HUES48 (cell line): ENCODE results near the gene DYSF.

Experiments
- H3K27ac ChIP-seq: one replicate; pipeline ENCODE4 v1.7.0; 2013; ENCODE audit warnings: low read depth, low read length, inconsistent platforms
- H3K27me3 ChIP-seq: 2 replicates; pipeline ENCODE4 v1.6.1; 2013; ENCODE audit warnings: mild to moderate bottlenecking, low read length; ENCODE audit not compliant: control insufficient read depth, insufficient read depth
- H3K36me3 ChIP-seq: 2 replicates; pipeline ENCODE4 v1.6.1; 2013; ENCODE audit warnings: low read length; ENCODE audit not compliant: control insufficient read depth, insufficient read depth
- H3K4me1 ChIP-seq: 2 replicates; pipeline ENCODE4 v1.6.1; 2013; ENCODE audit warnings: mild to moderate bottlenecking, low read length; ENCODE audit not compliant: control insufficient read depth, insufficient read depth
- H3K4me3 ChIP-seq: 2 replicates; pipeline ENCODE4 v1.5.1; 2013; ENCODE audit warnings: mild to moderate bottlenecking, low read depth, low read length
- H3K9ac ChIP-seq: 2 replicates; pipeline ENCODE4 v1.6.1; 2013; ENCODE audit warnings: mild to moderate bottlenecking, low read depth, low read length, moderate library complexity
- H3K9me3 ChIP-seq: 2 replicates; pipeline ENCODE4 v1.6.1; 2013; ENCODE audit warnings: low read length; ENCODE audit not compliant: control insufficient read depth, insufficient read depth

DYSF gene

DNA sequence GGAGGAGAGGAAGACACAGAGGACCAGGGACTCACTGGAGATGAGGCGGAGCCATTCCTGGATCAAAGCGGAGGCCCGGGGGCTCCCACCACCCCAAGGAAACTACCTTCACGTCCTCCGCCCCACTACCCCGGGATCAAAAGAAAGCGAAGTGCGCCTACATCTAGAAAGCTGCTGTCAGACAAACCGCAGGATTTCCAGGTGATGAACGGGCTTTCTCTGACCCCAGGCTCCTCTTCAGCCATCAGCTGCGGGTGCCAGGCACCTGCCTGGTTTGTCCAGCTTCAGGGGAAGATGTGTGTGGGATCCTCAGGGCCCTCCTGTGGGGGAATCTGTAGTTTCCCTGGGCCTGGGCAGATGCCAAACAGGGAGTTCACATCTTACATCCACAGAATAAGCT is 60.4 kb downstream of the DYSF start:
- Histone ChIP-seq H3K27ac (no peak overlapping the region), H3K9ac (no peak overlapping the region), H3K4me3 (no peak overlapping the region), H3K27me3 (no peaks in the 10 kb centered on the region), H3K36me3 (no peaks in the 10 kb centered on the region), H3K9me3 (no peaks in the 10 kb centered on the region), H3K4me1 (no peaks in the 10 kb centered on the region)

DNA sequence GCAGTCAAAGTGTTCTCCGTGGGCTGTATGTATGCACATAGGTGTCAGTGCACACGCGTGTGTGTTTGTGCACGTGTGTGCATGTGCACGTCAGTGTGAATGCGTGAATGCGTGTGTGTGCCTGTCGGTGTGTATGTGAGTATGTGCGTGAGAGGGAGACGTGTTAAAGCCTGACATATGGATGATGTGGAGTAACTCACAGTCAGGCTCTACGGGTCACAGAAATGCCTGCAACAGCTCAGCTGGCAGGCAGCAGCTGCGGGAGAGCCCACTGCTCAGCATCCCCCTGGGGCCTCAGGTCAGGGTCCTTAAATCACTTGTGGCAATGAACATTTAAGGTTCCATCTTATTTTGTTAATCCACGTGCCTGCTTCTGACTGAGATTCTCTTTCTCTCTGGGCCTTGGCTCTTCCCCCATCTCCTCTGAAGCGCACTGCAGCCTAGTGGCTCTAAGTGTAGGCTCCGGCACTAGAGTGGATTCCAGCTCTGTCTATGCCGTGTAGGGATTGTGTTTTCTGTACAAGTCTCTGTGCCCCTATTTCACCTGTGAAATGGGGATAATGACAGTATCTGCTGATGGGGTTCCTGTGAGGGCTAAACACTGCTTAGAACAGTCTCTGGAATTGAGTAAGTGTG is 63.0 kb downstream of the DYSF start:
- Histone ChIP-seq H3K27me3 (no peaks in the 10 kb centered on the region), H3K9ac (no peak overlapping the region), H3K4me3 (no peak overlapping the region), H3K27ac (no peak overlapping the region), H3K9me3 (no peaks in the 10 kb centered on the region), H3K36me3 (no peaks in the 10 kb centered on the region), H3K4me1 (no peaks in the 10 kb centered on the region)

DNA sequence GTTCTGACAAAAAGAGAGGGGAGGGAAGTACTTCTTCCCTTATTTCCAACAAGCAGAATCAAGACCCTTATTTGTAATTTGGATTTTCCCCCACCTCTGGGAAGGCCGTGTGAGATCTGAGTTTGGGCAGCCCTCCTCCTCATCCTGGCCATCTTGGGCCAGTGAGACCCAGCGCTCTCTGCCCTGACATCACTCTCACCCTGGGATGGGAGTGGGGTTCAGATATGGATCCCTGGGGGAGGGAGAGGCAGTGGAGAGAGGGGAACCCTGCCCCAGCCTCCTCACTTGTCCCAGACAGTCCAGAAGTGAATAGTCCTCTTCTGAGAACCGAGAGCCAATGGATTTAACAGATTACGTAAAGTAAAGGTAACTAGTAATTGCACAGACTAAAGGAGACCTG is 64.5 kb downstream of the DYSF start:
- Histone ChIP-seq H3K9ac (no peak overlapping the region), H3K4me1 (no peaks in the 10 kb centered on the region)

GRCh38 chr2:71521436-71521950 is 68.1 kb downstream of the DYSF start:
- Histone ChIP-seq H3K27me3 (no peaks in the 10 kb centered on the region), H3K36me3 (no peaks in the 10 kb centered on the region)

More for the DNA sequence above, 64.5 kb downstream of the DYSF start:
- H3K27me3 ChIP-seq = no peaks in the 10 kb centered on the region
- H3K36me3 ChIP-seq = no peaks in the 10 kb centered on the region
- no peaks in the 10 kb centered on the region for H3K9me3 ChIP-seq
- H3K4me3 ChIP-seq = no peak overlapping the region
- H3K27ac ChIP-seq = no peak overlapping the region

GRCh38 chr2:71524476-71524875 is 71.1 kb downstream of the DYSF start:
- Histone ChIP-seq H3K4me1 (peaks cover 19% of the 10 kb centered on the region), H3K9me3 (no peaks in the 10 kb centered on the region), H3K36me3 (no peaks in the 10 kb centered on the region), H3K27ac (no peak overlapping the region), H3K4me3 (no peak overlapping the region), H3K9ac (no peak overlapping the region), H3K27me3 (no peaks in the 10 kb centered on the region)

More at GRCh38 chr2:71521436-71521950, 68.1 kb downstream of the DYSF start:
- Histone ChIP-seq H3K27ac (no peak overlapping the region), H3K4me3 (no peak overlapping the region), H3K4me1 (peaks cover 2% of the 10 kb centered on the region), H3K9ac (no peak overlapping the region), H3K9me3 (no peaks in the 10 kb centered on the region)

- Histone ChIP-seq H3K27me3 (no peaks in the 10 kb centered on the region), H3K9ac (no peak overlapping the region), H3K36me3 (no peaks in the 10 kb centered on the region), H3K4me3 (no peak overlapping the region), H3K9me3 (no peaks in the 10 kb centered on the region), H3K4me1 (peaks cover 19% of the 10 kb centered on the region), H3K27ac (no peak overlapping the region)
Measured at GRCh38 chr2:71526141-71526540, 72.8 kb downstream of the DYSF start.

DNA sequence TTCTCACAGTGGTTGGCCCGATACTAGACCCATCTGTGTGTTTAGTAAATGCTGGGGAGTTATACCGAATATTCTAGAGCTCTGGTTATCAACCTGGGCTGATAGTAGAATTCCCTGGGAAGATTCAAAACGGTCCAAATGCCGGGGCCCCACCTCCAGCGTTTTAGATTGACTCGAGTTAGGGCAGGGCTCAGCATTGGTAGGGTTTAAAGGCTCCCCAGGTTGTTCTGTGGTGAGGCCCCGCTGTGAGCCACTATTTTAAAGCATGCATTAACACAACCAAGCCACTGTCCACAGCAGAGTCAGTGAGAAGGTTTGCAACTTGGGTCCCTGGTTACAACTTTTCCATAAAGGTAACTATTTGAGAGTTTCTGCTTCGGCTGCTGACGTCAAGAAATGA is 73.6 kb downstream of the DYSF start:
- H3K9me3 ChIP-seq = no peaks in the 10 kb centered on the region
- no peak overlapping the region for H3K4me3 ChIP-seq
- H3K27me3 ChIP-seq = no peaks in the 10 kb centered on the region

GRCh38 chr2:71528131-71528591 is 74.8 kb downstream of the DYSF start:
- Histone ChIP-seq H3K9me3 (no peaks in the 10 kb centered on the region), H3K4me3 (no peak overlapping the region), H3K27me3 (no peaks in the 10 kb centered on the region), H3K27ac (no peak overlapping the region), H3K36me3 (no peaks in the 10 kb centered on the region), H3K9ac (no peak overlapping the region), H3K4me1 (peaks cover 19% of the 10 kb centered on the region)

More for the DNA sequence above, 73.6 kb downstream of the DYSF start:
- Histone ChIP-seq H3K36me3 (no peaks in the 10 kb centered on the region), H3K9ac (no peak overlapping the region), H3K27ac (no peak overlapping the region), H3K4me1 (peaks cover 19% of the 10 kb centered on the region)

DNA sequence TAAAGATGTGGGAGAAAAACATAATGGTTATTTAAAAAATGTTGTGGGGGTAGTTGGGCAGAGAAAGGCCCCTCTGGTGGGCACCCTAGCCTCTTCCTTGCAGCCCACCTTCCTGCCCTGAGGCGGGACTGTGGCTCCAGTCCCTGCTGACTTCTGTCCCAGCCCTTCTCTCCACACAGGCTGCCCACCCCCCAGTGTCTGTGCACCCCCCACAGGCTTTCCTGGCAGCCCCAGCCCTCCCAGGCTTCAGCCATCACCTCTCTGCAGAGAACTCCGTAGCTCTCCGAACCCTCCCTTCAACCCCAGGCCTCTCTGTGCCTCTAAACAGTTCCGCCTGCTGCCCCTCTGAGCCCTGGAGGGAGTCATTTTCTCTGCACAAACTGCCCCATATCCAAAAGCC is 75.4 kb downstream of the DYSF start:
- Histone ChIP-seq H3K27me3 (no peaks in the 10 kb centered on the region), H3K27ac (no peak overlapping the region), H3K36me3 (no peaks in the 10 kb centered on the region), H3K4me3 (no peak overlapping the region), H3K9me3 (no peaks in the 10 kb centered on the region), H3K4me1 (peaks cover 19% of the 10 kb centered on the region), H3K9ac (no peak overlapping the region)

DNA sequence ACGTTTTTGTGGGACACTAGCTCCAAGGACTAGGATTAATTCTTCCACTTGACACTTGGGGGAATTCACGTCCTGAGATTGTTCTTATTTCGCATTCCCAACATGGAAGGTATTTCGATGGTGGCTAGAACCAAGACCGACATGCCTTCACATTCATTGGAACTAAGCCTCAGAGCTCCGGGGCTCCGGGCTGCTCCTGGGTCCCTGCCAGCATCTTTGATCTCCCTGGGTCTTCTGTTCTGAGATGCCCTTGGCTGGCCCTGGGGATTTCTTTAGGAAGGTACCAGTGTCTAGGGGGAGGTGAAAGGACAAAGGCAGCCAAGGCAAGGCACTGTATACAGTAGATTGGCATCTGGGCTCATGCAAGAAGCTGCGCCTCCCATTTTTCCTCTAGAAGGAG is 76.8 kb downstream of the DYSF start:
- Histone ChIP-seq H3K36me3 (no peaks in the 10 kb centered on the region), H3K9me3 (no peaks in the 10 kb centered on the region), H3K27me3 (no peaks in the 10 kb centered on the region), H3K27ac (no peak overlapping the region), H3K4me3 (no peak overlapping the region), H3K4me1 (peaks cover 19% of the 10 kb centered on the region), H3K9ac (no peak overlapping the region)

GRCh38 chr2:71530641-71531332 is 77.4 kb downstream of the DYSF start:
- Histone ChIP-seq H3K9ac (no peak overlapping the region), H3K9me3 (no peaks in the 10 kb centered on the region), H3K4me3 (no peak overlapping the region), H3K27me3 (no peaks in the 10 kb centered on the region), H3K36me3 (no peaks in the 10 kb centered on the region), H3K4me1 (peaks cover 19% of the 10 kb centered on the region), H3K27ac (no peak overlapping the region)
